Measurements from ENCODE around the gene SPHK1. TPM values are rescaled to one million over a fixed set of nuclear protein-coding genes. Genes with fewer than 3 reads are reported as not detected.

The SPHK1 gene, protein sequence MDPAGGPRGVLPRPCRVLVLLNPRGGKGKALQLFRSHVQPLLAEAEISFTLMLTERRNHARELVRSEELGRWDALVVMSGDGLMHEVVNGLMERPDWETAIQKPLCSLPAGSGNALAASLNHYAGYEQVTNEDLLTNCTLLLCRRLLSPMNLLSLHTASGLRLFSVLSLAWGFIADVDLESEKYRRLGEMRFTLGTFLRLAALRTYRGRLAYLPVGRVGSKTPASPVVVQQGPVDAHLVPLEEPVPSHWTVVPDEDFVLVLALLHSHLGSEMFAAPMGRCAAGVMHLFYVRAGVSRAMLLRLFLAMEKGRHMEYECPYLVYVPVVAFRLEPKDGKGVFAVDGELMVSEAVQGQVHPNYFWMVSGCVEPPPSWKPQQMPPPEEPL
- 16.6 and 85.6 TPM in 2 replicates for total RNA-seq

DNA sequence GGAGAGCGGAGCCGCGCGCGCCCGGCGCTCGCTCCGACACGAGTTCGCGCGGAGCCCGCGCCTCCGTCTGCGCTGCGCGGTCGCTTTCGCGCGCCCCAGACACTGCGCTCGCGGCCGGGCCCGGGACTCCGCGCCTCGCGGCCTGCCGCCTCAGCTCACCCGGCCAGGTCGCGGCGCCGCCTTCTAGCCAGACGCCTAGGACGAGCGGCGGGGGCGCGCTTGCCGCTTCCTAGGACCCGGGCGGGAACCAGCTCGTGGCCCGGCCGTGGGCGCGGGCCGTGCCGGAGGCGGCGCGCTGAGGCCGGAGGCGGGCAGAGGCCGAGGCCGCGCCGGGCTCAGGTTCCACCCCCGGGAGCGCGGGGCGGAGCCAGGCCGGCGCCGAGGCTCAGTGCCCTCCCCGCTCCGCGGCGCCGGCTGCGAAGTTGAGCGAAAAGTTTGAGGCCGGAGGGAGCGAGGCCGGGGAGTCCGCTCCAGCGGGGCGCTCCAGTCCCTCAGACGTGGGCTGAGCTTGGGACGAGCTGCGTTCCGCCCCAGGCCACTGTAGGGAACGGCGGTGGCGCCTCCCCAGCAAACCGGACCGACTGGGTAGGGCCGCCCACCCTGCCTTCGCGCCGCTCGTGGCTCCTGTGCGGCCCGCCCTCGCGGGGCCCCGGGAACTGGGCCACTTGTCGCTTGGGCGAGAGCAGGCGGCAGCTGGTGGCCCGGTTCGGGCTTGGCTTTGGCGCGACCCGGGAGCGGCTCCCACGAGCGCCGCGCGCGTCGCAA is at the start of gene SPHK1:
Gene SPHK1 (plus strand): TSS at position 388 of the 765 bp plus-strand sequence. CDS start 1,036 bp downstream, outside the sequence.

DNA sequence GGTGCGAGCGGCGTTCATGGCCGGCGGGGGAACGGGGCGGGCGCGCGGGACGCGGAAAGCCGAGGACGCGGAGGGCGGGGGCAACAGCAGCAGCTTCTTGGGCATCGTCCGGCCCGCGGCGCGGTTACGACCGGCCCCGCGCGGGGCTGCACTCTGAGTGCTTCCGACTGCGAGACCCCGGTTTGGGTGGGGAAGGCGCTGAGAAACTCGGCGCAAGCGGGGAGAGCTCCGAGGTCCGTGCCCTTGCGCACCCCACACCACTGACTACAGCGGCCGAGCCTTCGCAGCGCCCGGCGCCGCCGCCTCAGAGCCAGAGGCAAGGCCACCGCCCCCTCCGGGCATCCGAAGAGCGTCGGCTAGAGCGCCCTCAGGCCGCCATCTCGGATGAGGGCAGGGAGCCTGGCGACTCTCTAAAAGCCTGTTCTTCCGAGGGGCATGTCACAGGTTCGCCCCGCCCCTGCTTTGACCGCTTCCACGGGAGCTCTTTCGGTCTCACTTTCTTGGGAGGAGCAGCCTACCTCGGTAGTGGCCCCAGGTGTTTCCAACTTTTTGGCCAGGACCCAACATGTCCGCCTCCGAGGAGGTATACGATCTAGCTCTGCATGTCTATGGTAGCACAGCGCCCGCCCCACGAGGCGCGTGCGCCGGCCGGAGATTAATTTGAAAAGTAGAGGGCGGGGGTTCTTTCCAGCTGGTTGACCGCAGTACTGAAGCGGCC is 30.7 kb upstream of the SPHK1 start, which contains the start of gene PRPSAP1:
Gene PRPSAP1 (minus strand): TSS at position 318 of the 718 bp plus-strand sequence. CDS start 213 bp downstream, at position 105.

Other genes starting within 250 kb of the SPHK1 start
- gene FOXJ1, start 243.4 kb upstream of the SPHK1 start, total RNA-seq, result not detected in 2 replicates
- gene RNF157, start 144.1 kb upstream of the SPHK1 start, total RNA-seq, result 1.0 and 2.1 TPM in 2 replicates
- 12.2 and 20.3 TPM in 2 replicates for gene UBALD2, start 119.3 kb upstream of the SPHK1 start, total RNA-seq
- 0.24 and 0.65 TPM in 2 replicates for gene QRICH2, start 76.3 kb upstream of the SPHK1 start, total RNA-seq
- 18.4 and 22.1 TPM in 2 replicates for gene PRPSAP1, start 30.7 kb upstream of the SPHK1 start, total RNA-seq
- 13.4 and 29.1 TPM in 2 replicates for gene UBE2O, start 68.5 kb downstream of the SPHK1 start, total RNA-seq
- gene AANAT, start 83.0 kb downstream of the SPHK1 start, total RNA-seq, result not detected in 2 replicates
- gene RHBDF2, start 116.8 kb downstream of the SPHK1 start, total RNA-seq, result 12.5 and 51.8 TPM in 2 replicates
- 92.3 and 137 TPM in 2 replicates for gene CYGB, start 153.1 kb downstream of the SPHK1 start, total RNA-seq
- 3.7 and 14.2 TPM in 2 replicates for gene PRCD, start 155.4 kb downstream of the SPHK1 start, total RNA-seq
- gene ST6GALNAC2, start 201.3 kb downstream of the SPHK1 start, total RNA-seq, result 0.72 and 2.5 TPM in 2 replicates

All from epithelial cell of alveolus of lung (primary cell).